HAP-1 (cell line): ENCODE results near the gene EEPD1.

Source experiments
- DNase-seq, 2 experiments: peaks; one replicate each; pipeline ENCODE4 v3.0.0-alpha.2; 2016 to 2020; ENCODE audit warnings: low spot score in 2 of 2
- H3K27me3 ChIP-seq: fragments of 250-450 bp; sonication (Bioruptor Pico); 2 replicates; pipeline ENCODE4 v1.5.1; 2020; ENCODE audit warnings: low read depth, mild to moderate bottlenecking, moderate library complexity
- H3K36me3 ChIP-seq: fragments of 250-450 bp; sonication (Bioruptor Pico); replicated peaks from 2 replicates; pipeline ENCODE4 v1.5.1; 2020; ENCODE audit warnings: mild to moderate bottlenecking
- H3K4me1 ChIP-seq: fragments of 250-450 bp; sonication (Bioruptor Pico); 2 replicates; pipeline ENCODE4 v1.5.1; 2020; ENCODE audit warnings: mild to moderate bottlenecking
- H3K4me3 ChIP-seq: fragments of 250-450 bp; sonication (Bioruptor Pico); 2 replicates; pipeline ENCODE4 v1.5.1; 2020; ENCODE audit warnings: mild to moderate bottlenecking, moderate library complexity
- H3K9me3 ChIP-seq: fragments of 250-450 bp; sonication (Bioruptor Pico); 2 replicates; pipeline ENCODE4 v1.5.1; 2020; ENCODE audit warnings: mild to moderate bottlenecking, moderate library complexity
- in situ Hi-C: fragments of 300-500 bp; cut with MboI; formaldehyde crosslinking; loops from 3 replicates; pipeline ENCODE4 v1.14.3; 2020; ENCODE audit warnings: low sequenced_read_pairs, inconsistent platforms, mixed read lengths

EEPD1 gene

DNA sequence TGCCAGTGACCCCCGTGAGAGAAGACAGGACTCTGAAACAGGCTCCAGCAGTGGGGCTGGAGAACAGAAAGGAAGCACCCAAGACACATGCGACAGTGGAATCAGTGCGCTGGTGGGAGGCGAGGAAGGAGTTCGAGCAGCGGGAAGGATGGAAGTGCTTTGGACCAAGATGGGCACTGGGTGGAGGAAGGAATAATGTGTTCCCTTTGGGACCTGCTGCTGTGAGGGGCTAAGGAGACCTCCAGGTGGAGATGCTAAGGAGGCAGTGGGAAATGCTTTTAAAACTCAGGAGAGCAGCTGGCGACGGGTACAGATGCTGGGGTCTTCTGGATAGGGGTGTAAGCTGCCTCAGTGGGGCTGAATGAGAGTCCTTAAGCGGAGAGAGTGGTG, 126.9 kb downstream of the EEPD1 start:
- in situ Hi-C loops: no loop called here
- no peak overlapping the region for H3K4me3 ChIP-seq

DNA sequence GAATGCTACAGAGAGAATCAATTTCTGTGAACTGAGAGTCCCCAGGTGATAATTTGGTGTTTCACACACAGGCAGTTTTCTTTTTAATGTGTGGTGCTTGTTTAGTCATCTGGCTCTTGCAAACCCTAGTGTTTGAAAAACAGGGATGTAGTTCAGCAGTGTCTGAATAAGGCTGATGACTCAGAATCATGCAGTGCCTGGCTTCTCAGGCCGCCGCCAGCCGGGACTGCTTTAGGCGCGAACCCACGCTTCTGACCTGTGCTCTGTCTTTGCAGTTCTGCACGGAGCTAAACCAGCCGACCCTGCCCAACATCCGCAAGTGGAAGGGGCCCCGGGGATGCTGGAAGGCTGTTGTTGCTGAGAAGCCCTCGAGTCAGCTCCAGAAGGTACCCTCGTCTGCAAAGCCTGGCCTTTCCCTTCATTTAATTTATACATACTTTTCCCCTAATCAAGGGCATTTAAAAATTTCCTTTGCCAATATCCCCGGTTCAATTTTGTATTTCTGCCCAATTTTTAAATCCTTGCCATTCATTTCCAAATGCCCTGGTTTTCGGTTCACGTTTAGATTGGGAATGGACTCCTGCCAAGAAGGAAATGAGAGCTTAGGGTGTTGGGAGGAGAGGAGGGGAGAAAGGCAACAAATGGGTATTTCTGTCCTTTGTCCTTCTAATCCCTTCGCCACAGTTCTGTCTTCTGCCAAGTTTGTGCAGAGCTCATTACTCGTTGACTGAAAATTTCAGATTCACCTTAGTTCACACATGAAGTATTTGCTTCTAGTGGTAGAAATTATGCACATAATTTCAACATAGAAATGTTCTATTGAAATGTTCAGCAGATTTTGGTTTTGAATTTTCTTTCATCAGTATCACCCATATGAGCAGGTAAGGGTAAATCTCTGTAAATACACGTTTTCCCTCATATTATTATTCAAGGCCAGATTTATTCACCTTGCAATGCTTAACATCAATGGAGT, 128.1 kb downstream of the EEPD1 start:
- in situ Hi-C loops: no loop called here
- DNase-seq: peak; percentile 48 to 80
- Histone ChIP-seq H3K27me3 (no peaks in the 10 kb centered on the region), H3K36me3 (no peaks in the 10 kb centered on the region), H3K4me1 (peaks cover 11% of the 10 kb centered on the region), H3K4me3 (no peak overlapping the region), H3K9me3 (no peaks in the 10 kb centered on the region)

More for the DNA sequence above, 126.9 kb downstream of the EEPD1 start:
- no peaks in the 10 kb centered on the region for H3K36me3 ChIP-seq
- H3K27me3 ChIP-seq: no peaks in the 10 kb centered on the region
- H3K4me1 ChIP-seq: peaks cover 11% of the 10 kb centered on the region
- no peaks in the 10 kb centered on the region for H3K9me3 ChIP-seq
- DNase-seq: no peak

DNA sequence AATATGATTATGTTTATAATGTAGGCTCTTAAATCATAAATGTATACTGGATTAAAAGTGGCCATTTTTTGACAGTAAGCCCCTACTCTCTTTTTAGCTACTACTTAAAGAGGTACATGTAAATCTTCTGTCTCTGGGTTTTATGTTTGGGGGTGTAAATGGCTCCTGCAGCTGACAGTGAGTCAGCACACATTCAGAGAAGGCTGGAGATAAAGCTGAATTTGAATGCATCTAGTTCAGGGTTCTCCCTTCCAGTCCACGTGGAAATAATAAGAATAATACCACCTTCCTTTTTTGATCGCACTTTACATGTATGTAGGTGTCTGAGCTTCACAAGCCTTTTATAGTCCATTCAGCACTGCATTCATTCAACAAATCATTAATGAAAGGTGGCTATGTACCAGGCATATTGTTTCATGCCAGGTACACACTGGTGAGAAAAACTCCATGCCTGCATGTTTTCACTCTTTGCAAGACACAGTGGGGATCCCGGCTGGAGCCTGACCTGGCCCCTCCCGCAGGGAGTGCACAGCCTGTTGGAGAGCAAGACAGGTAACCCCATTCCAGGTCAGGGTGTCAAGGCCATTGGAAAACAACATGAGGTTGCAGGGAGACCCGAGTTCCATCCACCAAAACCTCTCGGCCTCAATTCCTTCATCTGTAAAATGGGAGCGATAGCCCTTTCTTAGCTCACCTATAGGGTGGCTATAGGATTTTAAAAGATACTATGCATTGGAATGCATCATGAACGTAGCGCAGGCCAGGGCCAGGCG, 129.1 kb downstream of the EEPD1 start:
- Histone ChIP-seq H3K27me3 (no peaks in the 10 kb centered on the region), H3K4me3 (no peak overlapping the region), H3K9me3 (no peaks in the 10 kb centered on the region), H3K36me3 (no peaks in the 10 kb centered on the region), H3K4me1 (peaks cover 11% of the 10 kb centered on the region)
- in situ Hi-C loops: no loop called here
- DNase-seq: no peak

- Histone ChIP-seq H3K36me3 (no peaks in the 10 kb centered on the region), H3K27me3 (no peaks in the 10 kb centered on the region), H3K4me3 (no peak overlapping the region), H3K9me3 (no peaks in the 10 kb centered on the region), H3K4me1 (peaks cover 11% of the 10 kb centered on the region)
- no peak for DNase-seq
- in situ Hi-C loops: no loop called here
These were observed 130.1 kb downstream of the EEPD1 start for GRCh38 chr7:36283181-36283580.

- no peaks in the 10 kb centered on the region for H3K36me3 ChIP-seq
- no peaks in the 10 kb centered on the region for H3K9me3 ChIP-seq
- no peak for DNase-seq
- no peak overlapping the region for H3K4me3 ChIP-seq
- H3K27me3 ChIP-seq: no peaks in the 10 kb centered on the region
- in situ Hi-C loops: no loop called here
- H3K4me1 ChIP-seq: peaks cover 11% of the 10 kb centered on the region
These were observed 130.7 kb downstream of the EEPD1 start for GRCh38 chr7:36283711-36284130.

DNA sequence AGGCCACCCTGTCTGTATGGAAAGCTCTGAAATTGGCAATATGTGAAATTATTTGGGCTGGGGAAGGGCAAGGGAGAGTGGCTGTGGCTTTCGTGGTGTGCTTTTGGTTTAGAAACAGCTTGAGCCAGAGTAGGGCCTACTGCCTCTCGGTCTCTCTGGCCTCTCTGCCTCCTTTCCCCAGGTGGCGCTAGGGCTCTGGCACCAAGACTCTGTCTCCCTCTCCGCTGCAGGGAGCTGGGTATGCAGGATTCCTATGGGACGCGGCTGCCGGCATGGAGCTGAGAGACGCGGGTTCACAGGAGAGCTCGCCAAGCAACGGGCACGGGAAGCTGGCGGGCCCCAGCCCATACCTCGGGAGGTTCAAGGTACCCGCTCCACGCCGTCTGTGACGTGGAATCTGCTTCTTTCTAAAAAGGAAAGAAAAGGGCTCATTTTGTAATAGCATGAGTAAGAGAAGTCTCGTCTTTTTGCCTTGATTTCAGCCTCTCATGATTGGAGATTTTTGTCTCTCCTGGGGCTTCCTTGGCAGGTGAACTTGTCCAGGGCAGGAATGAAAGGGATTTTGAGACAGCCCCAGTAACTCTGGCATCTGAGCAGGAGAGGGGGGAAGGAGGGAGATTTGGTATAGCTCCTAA, 131.5 kb downstream of the EEPD1 start:
- Histone ChIP-seq H3K27me3 (no peaks in the 10 kb centered on the region), H3K4me1 (peaks cover 11% of the 10 kb centered on the region), H3K36me3 (no peaks in the 10 kb centered on the region), H3K9me3 (no peaks in the 10 kb centered on the region), H3K4me3 (no peak overlapping the region)
- in situ Hi-C loops: no loop called here
- no peak for DNase-seq

DNA sequence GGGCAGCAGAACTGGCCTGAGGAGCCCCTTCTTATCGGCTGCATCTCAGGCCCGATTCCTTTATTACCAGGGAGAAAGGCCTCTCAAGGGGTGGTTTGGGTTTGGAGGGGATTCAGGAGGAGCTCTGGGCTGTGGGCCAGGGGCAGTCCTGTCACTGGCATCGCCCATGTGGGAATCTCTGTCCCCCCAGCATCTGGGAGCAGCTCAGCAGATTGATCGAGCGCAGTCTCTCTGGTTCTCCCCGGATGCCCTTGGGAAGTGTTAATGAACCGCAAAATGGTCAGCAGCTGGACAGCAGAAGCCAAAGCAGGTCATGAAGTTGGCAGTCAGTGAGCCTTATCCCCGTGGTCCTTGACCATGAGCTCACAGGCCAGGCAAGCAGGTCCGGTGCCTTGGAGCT, 132.2 kb downstream of the EEPD1 start:
- no peak overlapping the region for H3K4me3 ChIP-seq
- H3K4me1 ChIP-seq: peaks cover 11% of the 10 kb centered on the region
- H3K27me3 ChIP-seq: no peaks in the 10 kb centered on the region
- H3K36me3 ChIP-seq: no peaks in the 10 kb centered on the region
- H3K9me3 ChIP-seq: no peaks in the 10 kb centered on the region
- in situ Hi-C loops: no loop called here
- DNase-seq: no peak

GRCh38 chr7:36286226-36286625, 133.2 kb downstream of the EEPD1 start:
- no peak overlapping the region for H3K4me3 ChIP-seq
- no peaks in the 10 kb centered on the region for H3K36me3 ChIP-seq
- H3K9me3 ChIP-seq: no peaks in the 10 kb centered on the region
- peaks cover 5% of the 10 kb centered on the region for H3K4me1 ChIP-seq
- in situ Hi-C loops: no loop called here
- H3K27me3 ChIP-seq: no peaks in the 10 kb centered on the region
- no peak for DNase-seq

GRCh38 chr7:36286688-36287087, 133.6 kb downstream of the EEPD1 start:
- peaks cover under 1% of the 10 kb centered on the region for H3K4me1 ChIP-seq
- in situ Hi-C loops: no loop called here

DNA sequence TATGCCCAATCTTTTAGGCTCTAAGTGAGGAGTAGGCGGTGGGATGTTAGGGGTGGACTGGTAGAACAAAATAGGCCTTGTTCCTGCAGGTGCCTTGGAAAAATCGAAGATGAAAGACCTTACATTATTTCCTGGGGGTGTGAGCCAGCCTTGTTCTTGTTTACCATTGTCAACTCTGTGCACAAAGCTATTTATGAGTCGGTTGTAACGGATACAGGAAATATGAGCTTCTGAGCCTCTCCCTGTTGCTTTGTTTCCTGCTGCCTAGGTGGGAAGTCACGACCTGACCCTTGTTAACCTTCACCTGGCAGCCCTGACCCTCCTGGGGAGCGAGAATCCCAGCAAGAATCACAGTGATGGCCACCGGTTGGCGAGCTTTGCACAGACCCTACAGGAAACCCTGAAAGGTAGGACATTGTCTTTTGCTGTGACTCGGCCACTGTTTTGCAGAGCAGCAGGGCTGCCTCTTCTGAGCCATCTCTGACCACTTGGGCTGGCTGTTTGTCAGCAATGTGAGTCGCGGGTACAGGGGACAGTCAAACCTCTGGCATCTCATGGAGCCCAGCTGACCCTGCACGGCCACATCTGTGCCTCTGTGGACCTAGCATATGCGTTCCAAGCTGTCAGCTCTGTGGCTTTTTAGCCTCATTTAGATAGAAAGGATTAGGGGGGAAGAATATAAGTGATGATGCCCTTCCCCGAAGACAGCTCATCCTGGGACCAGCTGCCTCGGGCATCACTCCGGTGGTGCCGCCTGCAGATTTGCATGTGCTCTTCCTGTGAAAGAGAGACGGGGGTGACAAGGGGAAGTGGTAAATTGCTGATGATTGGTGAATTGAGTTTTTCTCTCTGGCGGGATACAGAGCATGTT, 134.6 kb downstream of the EEPD1 start:
- DNase-seq: no peak
- in situ Hi-C loops: no loop called here
- Histone ChIP-seq H3K9me3 (no peaks in the 10 kb centered on the region), H3K4me1 (no peaks in the 10 kb centered on the region), H3K4me3 (no peak overlapping the region), H3K36me3 (no peaks in the 10 kb centered on the region), H3K27me3 (no peaks in the 10 kb centered on the region)

More at GRCh38 chr7:36286688-36287087, 133.6 kb downstream of the EEPD1 start:
- DNase-seq: no peak
- no peaks in the 10 kb centered on the region for H3K9me3 ChIP-seq
- no peaks in the 10 kb centered on the region for H3K27me3 ChIP-seq
- H3K4me3 ChIP-seq: no peak overlapping the region
- no peaks in the 10 kb centered on the region for H3K36me3 ChIP-seq

DNA sequence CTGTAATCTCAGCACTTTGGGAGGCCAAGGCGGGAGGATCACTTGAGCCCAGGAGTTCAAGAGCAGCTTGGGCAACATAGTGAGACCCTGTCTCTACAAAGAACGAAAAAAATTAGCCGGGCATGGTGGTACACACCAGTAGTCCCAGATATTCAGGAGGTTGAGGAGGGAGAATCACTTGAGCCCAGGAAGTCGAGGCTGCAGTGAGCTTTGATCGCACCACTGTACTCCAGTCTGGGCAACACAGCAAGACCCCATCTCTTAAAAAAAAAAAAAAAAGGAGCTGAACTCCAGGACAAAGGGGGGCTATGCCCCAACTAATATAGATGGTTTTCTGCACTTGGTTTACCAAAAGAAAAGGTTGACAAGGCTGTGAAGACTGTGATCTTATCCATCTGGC, 135.4 kb downstream of the EEPD1 start:
- H3K4me1 ChIP-seq: no peaks in the 10 kb centered on the region
- no peak for DNase-seq
- no peaks in the 10 kb centered on the region for H3K36me3 ChIP-seq
- H3K27me3 ChIP-seq: no peaks in the 10 kb centered on the region
- no peaks in the 10 kb centered on the region for H3K9me3 ChIP-seq
- in situ Hi-C loops: no loop called here
- H3K4me3 ChIP-seq: no peak overlapping the region

- no peaks in the 10 kb centered on the region for H3K4me1 ChIP-seq
- DNase-seq: no peak
- no peak overlapping the region for H3K4me3 ChIP-seq
- no peaks in the 10 kb centered on the region for H3K36me3 ChIP-seq
- no peaks in the 10 kb centered on the region for H3K27me3 ChIP-seq
- H3K9me3 ChIP-seq: no peaks in the 10 kb centered on the region
- in situ Hi-C loops: loop anchor here (5.0 kb wide), 1 partner anchor 303 kb away; no protein-coding TSS in a partner anchor
These were observed 137.0 kb downstream of the EEPD1 start for GRCh38 chr7:36289833-36290661.
